Subcutaneous adipose tissue (tissue), 4 donors: ENCODE measurements around the gene PFN2. TPM values are rescaled to one million over a fixed set of nuclear protein-coding genes. Genes with fewer than 3 reads are reported as not detected.

Experiments
- CTCF ChIP-seq: fragments of 450-650 bp; IDR thresholded peaks from one replicate; pipeline ENCODE4 v1.5.1; 2016; ENCODE audit warnings: low read depth, mild to moderate bottlenecking, control low read depth, antibody characterized with exemption, moderate library complexity
- total RNA-seq, 4 donors: library from RNA; depleted of rRNA; stranded (reverse); fragments of >200 nt; gene quantifications; one replicate each; pipeline ENCODE4 v1.1.0, GENCODE V29; 2016

The PFN2 gene
- 10 to 100 TPM; 23.7 to 40.8 (median 30.6) TPM for total RNA-seq

- TF ChIP-seq CTCF: no peak
Measured at GRCh38 chr3:149970716-149971402, at the start of gene PFN2. PFN2 (minus strand) TSS chr3:149970895; CDS start chr3:149970856, 39 bp downstream.

- TF ChIP-seq CTCF: no peak
Measured at GRCh38 chr3:150015901-150016300, 45.2 kb upstream of the PFN2 start.

- TF ChIP-seq CTCF: no peak
Measured at GRCh38 chr3:150014782-150015181, 44.1 kb upstream of the PFN2 start.

GRCh38 chr3:150013801-150014200 is 43.1 kb upstream of the PFN2 start:
- TF ChIP-seq CTCF: no peak

GRCh38 chr3:150006794-150007193 is 36.1 kb upstream of the PFN2 start:
- no peak for TF ChIP-seq CTCF

GRCh38 chr3:150005243-150006112 is 34.8 kb upstream of the PFN2 start:
- no peak for TF ChIP-seq CTCF

- TF ChIP-seq CTCF: no peak
Measured at GRCh38 chr3:150000641-150001040, 29.9 kb upstream of the PFN2 start.
